ENCODE data around the gene TEX35. TPM values are rescaled to one million over a fixed set of nuclear protein-coding genes. Genes with fewer than 3 reads are reported as not detected.

The TEX35 gene
- total RNA-seq, 1 experiment from 2014 or later: not detected

GRCh38 chr1:178491721-178492120, 21.2 kb upstream of the TEX35 start:
- no peak for DNase-seq (ENCODE audit: low read depth, low spot score)
- H3K9me2 ChIP-seq (ENCODE audit: insufficient read depth): no peaks in the 10 kb centered on the region
- no peak overlapping the region for H3K4me3 ChIP-seq (replicated peaks in 1 of 2; ENCODE audit: low read depth in 1 of 2, low read length in 2 of 2)
- no peak overlapping the region for H3K27ac ChIP-seq (ENCODE audit: low read depth, low read length)
- H3K36me3 ChIP-seq (ENCODE audit: control insufficient read depth in 1 of 2, insufficient read depth in 2 of 2, low read length in 2 of 2): no peaks in the 10 kb centered on the region
- H2AFZ ChIP-seq (ENCODE audit: low read depth, low read length, poor library complexity, severe bottlenecking): no peak overlapping the region
- CTCF ChIA-PET: interaction anchor here (3.0 kb wide), 1 partner anchor 10 kb away, joined by 15 read pairs; no protein-coding TSS in a partner anchor
- no TSS peak for BruUV-seq (replicated peaks)
- POLR2A ChIA-PET: no interaction called here
- intact Hi-C loops (cut with micrococcal nuclease): no loop called here
- RAD21 ChIA-PET (ENCODE audit: low non-redundant PET in 1 of 2, low total read pairs in 2 of 2, uncharacterized antibody in 2 of 2, unreplicated experiment in 2 of 2): no interaction called here
- no peaks in the 10 kb centered on the region for H3K9me3 ChIP-seq (ENCODE audit: control insufficient read depth in 1 of 2, insufficient read depth in 1 of 2, low read depth in 1 of 2, low read length in 2 of 2)
- no peaks in the 10 kb centered on the region for H3K79me2 ChIP-seq (ENCODE audit: insufficient read depth, low read length)
- H3K27me3 ChIP-seq (ENCODE audit: insufficient read depth, low read length): no peaks in the 10 kb centered on the region
- TF ChIP-seq EGR1 (IDR thresholded peaks at IDR 0.05; ENCODE audit: low read depth): no peak
- no peak overlapping the region for H3K4me2 ChIP-seq (ENCODE audit: low read length)
- no peaks in the 10 kb centered on the region for H3K4me1 ChIP-seq (ENCODE audit: control insufficient read depth in 1 of 2, insufficient read depth in 2 of 2, low read length in 2 of 2)
- no peak overlapping the region for H3K9ac ChIP-seq (ENCODE audit: low read length)
- no peak for ATAC-seq
- H4K20me1 ChIP-seq (ENCODE audit: insufficient read depth): no peaks in the 10 kb centered on the region

GRCh38 chr1:178492341-178492740, 20.6 kb upstream of the TEX35 start:
- no peak for TF ChIP-seq ZNF274 (IDR thresholded peaks at IDR 0.05; ENCODE audit: low read depth, low read length)
- TF ChIP-seq EGR1 (IDR thresholded peaks at IDR 0.05; ENCODE audit: low read depth): no peak
- no peak for TF ChIP-seq TCF7L2 (IDR thresholded peaks at IDR 0.05; ENCODE audit: borderline replicate concordance, extremely low read depth, insufficient read depth, insufficient read length)
- BruUV-seq (replicated peaks): no TSS peak
- Histone ChIP-seq H4K20me1 (ENCODE audit: insufficient read depth) (no peaks in the 10 kb centered on the region), H3K79me2 (ENCODE audit: insufficient read depth, low read length) (no peaks in the 10 kb centered on the region), H2AFZ (ENCODE audit: low read depth, low read length, poor library complexity, severe bottlenecking) (no peak overlapping the region), H3K9me3 (ENCODE audit: control insufficient read depth in 1 of 2, insufficient read depth in 1 of 2, low read depth in 1 of 2, low read length in 2 of 2) (no peaks in the 10 kb centered on the region), H3K9me2 (ENCODE audit: insufficient read depth) (no peaks in the 10 kb centered on the region), H3K27me3 (ENCODE audit: insufficient read depth, low read length) (no peaks in the 10 kb centered on the region), H3K36me3 (ENCODE audit: control insufficient read depth in 1 of 2, insufficient read depth in 2 of 2, low read length in 2 of 2) (no peaks in the 10 kb centered on the region), H3K9ac (ENCODE audit: low read length) (no peak overlapping the region), H3K27ac (ENCODE audit: low read depth, low read length) (no peak overlapping the region), H3K4me3 (replicated peaks in 1 of 2; ENCODE audit: low read depth in 1 of 2, low read length in 2 of 2) (no peak overlapping the region), H3K4me1 (ENCODE audit: control insufficient read depth in 1 of 2, insufficient read depth in 2 of 2, low read length in 2 of 2) (no peaks in the 10 kb centered on the region), H3K4me2 (ENCODE audit: low read length) (no peak overlapping the region)
- CTCF ChIA-PET: interaction anchor here (3.0 kb wide), 1 partner anchor 9 kb away, joined by 15 read pairs; no protein-coding TSS in a partner anchor
- POLR2A ChIA-PET: no interaction called here
- DNase-seq (ENCODE audit: low read depth, low spot score): no peak
- intact Hi-C loops (cut with micrococcal nuclease): no loop called here
- ATAC-seq: no peak
- RAD21 ChIA-PET (ENCODE audit: low non-redundant PET in 1 of 2, low total read pairs in 2 of 2, uncharacterized antibody in 2 of 2, unreplicated experiment in 2 of 2): no interaction called here
